A549 (cell line): ENCODE measurements around the gene EIF2B5. TPM values are rescaled to one million over a fixed set of nuclear protein-coding genes. Genes with fewer than 3 reads are reported as not detected.
A peak's percentile ranks its signal among the peaks of the same experiment; 100 is the strongest.

Experiments
- ATAC-seq, 2 experiments: fragments of 200-7000 bp in 1 of 2; fragments of >200 bp in 1 of 2; cut with Nextera tagmentation in 1 of 2; cut with Tn5 transposase in 1 of 2; 3 replicates each; pipeline versions ENCODE4 v1.8.0 to v1.9.1; 2018 to 2020; ENCODE audit warnings: mild to moderate bottlenecking in 1 of 2, moderate library complexity in 1 of 2
- CTCF ChIA-PET: fragments of 300-600 bp; sonication (Branson Sonifier 250); formaldehyde crosslinking; extraction: SDS; loops from one replicate; lab custom pipeline; 2021; ENCODE audit warnings: antibody characterized with exemption, inconsistent platforms; lab: Yijun Ruan, JAX
- POLR2A ChIA-PET: fragments of 350-600 bp; formaldehyde crosslinking; extraction: SDS; loops from one replicate; lab custom pipeline; 2021; ENCODE audit warnings: antibody characterized with exemption, inconsistent platforms; lab: Yijun Ruan, JAX
- DNase-seq, 2 experiments: peaks; one replicate each; pipeline versions ENCODE4 v3.0.0 to v3.0.0-alpha.2; 2011 to 2016; ENCODE audit warnings: low read depth in 1 of 2, low spot score in 1 of 2
- FAIRE-seq: peaks from 2 replicates; lab custom pipeline; 2011; peaks lifted over from hg19 to GRCh38; lab: Jason Lieb, UNC
- H3K27ac ChIP-seq, 2 experiments: fragments of >200 bp; sonication (Bioruptor Twin); formaldehyde crosslinking; 3 replicates each; pipeline ENCODE4 v1.5.1; 2016 to 2017
- H3K4me1 ChIP-seq: fragments of >200 bp; sonication (Bioruptor Twin); formaldehyde crosslinking; 3 replicates; pipeline ENCODE4 v1.6.1; 2016
- H3K4me2 ChIP-seq: fragments of >200 bp; sonication (Bioruptor Twin); formaldehyde crosslinking; 3 replicates; pipeline ENCODE4 v1.6.1; 2016
- H3K4me3 ChIP-seq: fragments of >200 bp; sonication (Bioruptor Twin); formaldehyde crosslinking; 3 replicates; pipeline ENCODE4 v1.5.1; 2016
- H3K9me3 ChIP-seq: fragments of >200 bp; sonication (Bioruptor Twin); formaldehyde crosslinking; 3 replicates; pipeline ENCODE4 v1.6.1; 2016
- CHD2 ChIP-seq: fragments of 150-350 bp; IDR thresholded peaks from 2 replicates; pipeline ENCODE4 v1.6.1; 2014; ENCODE audit warnings: low read length; ENCODE audit not compliant: partially characterized antibody
- E2F6 ChIP-seq: IDR thresholded peaks from 2 replicates; pipeline ENCODE4 v1.6.1; 2012; ENCODE audit warnings: low read depth, borderline replicate concordance
- EHMT2 ChIP-seq: fragments of 200-600 bp; sonication (generic); IDR thresholded peaks from 2 replicates; pipeline ENCODE4 v1.6.1; 2016; ENCODE audit warnings: antibody characterized with exemption, low read depth, mild to moderate bottlenecking, moderate library complexity
- ELK1 ChIP-seq: fragments of 150-350 bp; IDR thresholded peaks from 2 replicates; pipeline ENCODE4 v1.6.1; 2014; ENCODE audit warnings: low read depth, mild to moderate bottlenecking, low read length
- EP300 ChIP-seq, 2 experiments: fragments of >200 bp; sonication (Bioruptor Twin); formaldehyde crosslinking; IDR thresholded peaks; 2 replicates in 1 of 2; 3 replicates in 1 of 2; pipeline ENCODE4 v1.6.1; 2016 to 2017
- ESRRA ChIP-seq: fragments of 150-350 bp; IDR thresholded peaks from 2 replicates; pipeline ENCODE4 v1.6.1; 2014; ENCODE audit warnings: mild to moderate bottlenecking, low read length, borderline replicate concordance
- FOSL2 ChIP-seq, 2 experiments: fragments of 450-650 bp in 1 of 2; fragments of >200 bp in 1 of 2; sonication (Bioruptor Twin) in 1 of 2; formaldehyde crosslinking; IDR thresholded peaks; 2 replicates each; pipeline versions ENCODE4 v1.5.0 to v1.6.1; 2016 to 2020; ENCODE audit warnings: mild to moderate bottlenecking in 1 of 2, moderate library complexity in 1 of 2
- GATA3 ChIP-seq: IDR thresholded peaks from 2 replicates; pipeline ENCODE4 v1.6.1; 2012; ENCODE audit warnings: borderline replicate concordance
- HES2 ChIP-seq: fragments of >200 bp; sonication (Bioruptor Twin); formaldehyde crosslinking; IDR thresholded peaks from 2 replicates; pipeline ENCODE4 v1.6.1; 2016
- HEYL ChIP-seq: fragments of 250-450 bp; sonication (Bioruptor Pico); IDR thresholded peaks from 2 replicates; pipeline ENCODE4 v1.8.0; 2021; ENCODE audit warnings: mild to moderate bottlenecking, moderate library complexity
- HOXA7 ChIP-seq: fragments of 250-450 bp; sonication (Bioruptor Pico); IDR thresholded peaks from 2 replicates; pipeline ENCODE4 v1.5.0; 2020; ENCODE audit warnings: mild to moderate bottlenecking, moderate library complexity
- HOXB13 ChIP-seq: fragments of 250-450 bp; sonication (Bioruptor Pico); IDR thresholded peaks from 2 replicates; pipeline ENCODE4 v1.5.0; 2020; ENCODE audit warnings: low read depth, mild to moderate bottlenecking, moderate library complexity
- HOXB5 ChIP-seq: fragments of 250-450 bp; sonication (Bioruptor Pico); IDR thresholded peaks from 2 replicates; pipeline ENCODE4 v1.5.0; 2020; ENCODE audit warnings: mild to moderate bottlenecking, moderate library complexity
- JUN ChIP-seq, 2 experiments: fragments of >200 bp; sonication (Bioruptor Twin); formaldehyde crosslinking; IDR thresholded peaks; 2 replicates in 1 of 2; 3 replicates in 1 of 2; pipeline ENCODE4 v1.6.1; 2016 to 2017
- JUNB ChIP-seq: fragments of >200 bp; sonication (Bioruptor Twin); formaldehyde crosslinking; IDR thresholded peaks from 2 replicates; pipeline ENCODE4 v1.6.1; 2016
- KDM1A ChIP-seq: fragments of 200-600 bp; sonication (generic); IDR thresholded peaks from 2 replicates; pipeline ENCODE4 v1.6.1; 2016; ENCODE audit warnings: low read depth, mild to moderate bottlenecking
- KDM5A ChIP-seq: fragments of 200-600 bp; sonication (generic); IDR thresholded peaks from 2 replicates; pipeline ENCODE4 v1.6.1; 2016; ENCODE audit warnings: antibody characterized with exemption, mild to moderate bottlenecking
- MAFK ChIP-seq: fragments of 450-650 bp; IDR thresholded peaks from 2 replicates; pipeline ENCODE4 v1.6.1; 2014; ENCODE audit not compliant: partially characterized antibody
- MAX ChIP-seq: IDR thresholded peaks from 2 replicates; pipeline ENCODE4 v1.6.1; 2012
- MAZ ChIP-seq: fragments of 150-350 bp; IDR thresholded peaks from 2 replicates; pipeline ENCODE4 v1.6.1; 2014; ENCODE audit warnings: antibody characterized with exemption, low read depth, low read length, borderline replicate concordance
- MYC ChIP-seq: IDR thresholded peaks from 2 replicates; pipeline ENCODE4 v1.6.1; 2012; ENCODE audit warnings: mild to moderate bottlenecking, inconsistent platforms, low read length, improper control_type of control experiment, borderline replicate concordance
- NPAS2 ChIP-seq: fragments of 250-450 bp; sonication (Bioruptor Pico); IDR thresholded peaks from 2 replicates; pipeline ENCODE4 v1.8.0; 2022; ENCODE audit warnings: mild to moderate bottlenecking, moderate library complexity, borderline replicate concordance
- NR3C1 ChIP-seq: fragments of >200 bp; sonication (Bioruptor Twin); formaldehyde crosslinking; IDR thresholded peaks from 3 replicates; pipeline ENCODE4 v1.6.1; 2017
- PBX3 ChIP-seq: IDR thresholded peaks from 2 replicates; pipeline ENCODE4 v1.6.1; 2012
- PHF8 ChIP-seq: fragments of 200-600 bp; sonication (generic); IDR thresholded peaks from 2 replicates; pipeline ENCODE4 v1.6.1; 2016; ENCODE audit warnings: low read depth, mild to moderate bottlenecking, antibody characterized with exemption, moderate library complexity, borderline replicate concordance
- POLR2A ChIP-seq: IDR thresholded peaks from 2 replicates; pipeline ENCODE4 v1.6.1; 2012; ENCODE audit warnings: mild to moderate bottlenecking, low read length
- POLR2AphosphoS2 ChIP-seq: conservative IDR thresholded peaks from 2 replicates; pipeline ENCODE4 v1.6.1; 2012; ENCODE audit warnings: low read length, improper control_type of control experiment, inconsistent platforms
- REST ChIP-seq: fragments of 200-600 bp; sonication (generic); IDR thresholded peaks from 2 replicates; pipeline ENCODE4 v1.6.1; 2016; ENCODE audit warnings: antibody characterized with exemption, mild to moderate bottlenecking, moderate library complexity
- SREBF2 ChIP-seq: fragments of 450-650 bp; IDR thresholded peaks from 2 replicates; pipeline ENCODE4 v1.6.1; 2014; ENCODE audit warnings: mild to moderate bottlenecking, moderate library complexity
- USF2 ChIP-seq: fragments of 450-650 bp; IDR thresholded peaks from 2 replicates; pipeline ENCODE4 v1.6.1; 2014; ENCODE audit warnings: antibody characterized with exemption
- ZFP36 ChIP-seq: fragments of 450-650 bp; IDR thresholded peaks from 2 replicates; pipeline ENCODE4 v1.6.1; 2014; ENCODE audit warnings: borderline replicate concordance; ENCODE audit not compliant: partially characterized antibody
- ZNF302 ChIP-seq: fragments of 250-450 bp; sonication (Bioruptor Pico); IDR thresholded peaks from 2 replicates; pipeline ENCODE4 v1.9.0; 2021; ENCODE audit warnings: inconsistent platforms, mild to moderate bottlenecking, moderate library complexity
- WGBS: methylation state at CpG from one replicate; pipeline ENCODE4 v1.1.6; 2017; ENCODE audit errors: missing lambda C conversion rate; 5-methylcytosine and 5-hydroxymethylcytosine counted together
- polyA minus RNA-seq: library from RNA; depleted of rRNA, polyadenylated mRNA; stranded (reverse); fragments of >200 nt; gene quantifications from 2 replicates; pipeline ENCODE4 v1.2.3, GENCODE V29; 2011; rRNA and poly(A)+ RNA removed
- polyA plus RNA-seq, 4 experiments: library from polyadenylated mRNA; depleted of rRNA in 3 of 4; stranded (reverse); fragments of >200 nt; fragmentation: RNase III in 1 of 4; extraction: RNeasy Plus Mini Kit Qiagen cat#74134 plus additional on column Dnase treatment in 1 of 4; gene quantifications; 2 replicates in 3 of 4; 3 replicates in 1 of 4; pipeline ENCODE4 v1.2.3, GENCODE V29; 2011 to 2017

Gene EIF2B5
- polyA plus RNA-seq (2011; rRNA removed): 32.7 and 33.9 TPM in 2 replicates
- 31.0 and 32.0 TPM in 2 replicates for polyA plus RNA-seq (2012; cell fraction: cytosol; rRNA removed)
- 53.8 and 60.2 TPM in 2 replicates for polyA plus RNA-seq (2012; cell fraction: nucleus; rRNA removed)
- 29.8 to 32.5 TPM (median 32.1 TPM) in 3 replicates for polyA plus RNA-seq (2017; fragmentation: RNase III; extraction: RNeasy Plus Mini Kit Qiagen cat#74134 plus additional on column Dnase treatment)
- 29.7 and 30.8 TPM in 2 replicates for polyA minus RNA-seq

- Histone ChIP-seq H3K27ac (peak within 1 kb of the TSS; percentile 95 to 97), H3K4me2 (peak within 1 kb of the TSS; percentile 97), H3K9me3 (no peaks in the 10 kb centered on the region), H3K4me1 (peaks cover 12% of the 10 kb centered on the region; the same call in 2 of the 3 replicates), H3K4me3 (peak within 1 kb of the TSS; percentile 99)
- POLR2A ChIA-PET: interaction anchor here (1.0 to 1.8 kb wide), 2 partner anchors 10 to 42 kb away, joined by 3 to 9 read pairs; no protein-coding TSS in a partner anchor
- FAIRE-seq (no peak), DNase-seq (peak; percentile 83 to 89), ATAC-seq (peak; percentile 89 to 92)
- WGBS: under 1% methylated on average over 20 of the region's 56 CpGs
- CTCF ChIA-PET: interaction anchor here (0.7 to 3.6 kb wide), 8 partner anchors 10 to 239 kb away, joined by 3 to 20 read pairs (median 5); partner anchors contain the start of gene EEF1AKMT4
- TF ChIP-seq NR3C1: no peak
- TF ChIP-seq HES2: no peak
- TF ChIP-seq MAX: peak; percentile 79
- no peak for TF ChIP-seq ZFP36
- no peak for TF ChIP-seq ELK1
- no peak for TF ChIP-seq NPAS2
- TF ChIP-seq HOXA7 (CRISPR knock-in tag): no peak
- no peak for TF ChIP-seq POLR2AphosphoS2
- no peak for TF ChIP-seq CHD2
- TF ChIP-seq JUNB: no peak
- TF ChIP-seq ZNF302 (CRISPR knock-in tag): no peak
- TF ChIP-seq MYC: no peak
- no peak for TF ChIP-seq REST
- no peak for TF ChIP-seq EP300 (IDR thresholded peaks at IDR 0.05)
- TF ChIP-seq EHMT2: no peak
- TF ChIP-seq PBX3: no peak
- TF ChIP-seq POLR2A: peak; percentile 74
- TF ChIP-seq KDM5A: peak; percentile 84
- no peak for TF ChIP-seq HOXB13 (CRISPR knock-in tag)
- no peak for TF ChIP-seq FOSL2 (IDR thresholded peaks at IDR 0.05)
- no peak for TF ChIP-seq FOSL2 (CRISPR knock-in tag; IDR thresholded peaks at IDR 0.05)
- peak; percentile 78; the same call in 1 of the 2 replicates for TF ChIP-seq PHF8
- no peak for TF ChIP-seq MAFK
- no peak for TF ChIP-seq HOXB5 (CRISPR knock-in tag)
- peak in 1 of 2 experiments; percentile 87; a peak in 4 of 5 replicates for TF ChIP-seq JUN (IDR thresholded peaks at IDR 0.05)
- peak; percentile 48 for TF ChIP-seq E2F6
- no peak for TF ChIP-seq SREBF2
- TF ChIP-seq ESRRA: no peak
- no peak for TF ChIP-seq KDM1A
- no peak for TF ChIP-seq GATA3
- TF ChIP-seq USF2: no peak
- TF ChIP-seq MAZ: no peak
- TF ChIP-seq HEYL: no peak
Measured at GRCh38 chr3:184135149-184135910, at the start of gene EIF2B5. Gene EIF2B5, plus strand, starts transcription at chr3:184135358. Its CDS starts 28 bp downstream, at chr3:184135386.
